Tibial nerve (tissue), 4 donors: ENCODE results near the gene REPS1. TPM values are rescaled to one million over a fixed set of nuclear protein-coding genes. Genes with fewer than 3 reads are reported as not detected.

Source experiments
- DNase-seq, 2 donors: peaks; one replicate each; pipeline ENCODE4 v3.0.0-alpha.2; 2019; ENCODE audit warnings: low spot score in 2 of 2
- H3K27ac ChIP-seq, 4 donors: fragments of 200-600 bp; sonication (generic) in 3 of 4; one replicate each; pipeline ENCODE4 v1.5.1; 2017 to 2019; ENCODE audit warnings: mild to moderate bottlenecking in 1 of 4
- H3K27me3 ChIP-seq, 2 donors: fragments of 200-600 bp; sonication (generic) in 1 of 2; one replicate each; pipeline versions ENCODE4 v1.5.1 to v1.6.0; 2017 to 2019
- H3K36me3 ChIP-seq, 3 donors: fragments of 200-600 bp; sonication (generic); one replicate each; pipeline ENCODE4 v1.5.1; 2018 to 2019
- H3K4me1 ChIP-seq, 4 donors: fragments of 200-600 bp; sonication (generic) in 3 of 4; one replicate each; pipeline ENCODE4 v1.5.1; 2017 to 2019
- H3K4me3 ChIP-seq, 4 donors: fragments of 200-600 bp; sonication (generic) in 3 of 4; one replicate each; pipeline ENCODE4 v1.5.1; 2017 to 2019; ENCODE audit warnings: mild to moderate bottlenecking in 1 of 4, moderate library complexity in 1 of 4
- H3K9me3 ChIP-seq, 4 donors: fragments of 200-600 bp; sonication (generic) in 3 of 4; one replicate each; pipeline ENCODE4 v1.5.1; 2017 to 2019
- EP300 ChIP-seq, 2 donors: sonication (generic); formaldehyde crosslinking; IDR thresholded peaks; one replicate each; pipeline ENCODE4 v1.6.1; 2017; ENCODE audit warnings: antibody characterized with exemption in 2 of 2, mild to moderate bottlenecking in 1 of 2
- POLR2A ChIP-seq, 2 donors: fragments of 450-650 bp; IDR thresholded peaks; one replicate each; pipeline ENCODE4 v1.6.1; 2017; ENCODE audit warnings: antibody characterized with exemption in 2 of 2, mild to moderate bottlenecking in 2 of 2, moderate library complexity in 2 of 2
- WGBS, 2 donors: methylation state at CpG; one replicate each; pipeline ENCODE4 v1.1.5; 2018; 5-methylcytosine and 5-hydroxymethylcytosine counted together
- total RNA-seq, 4 donors: library from RNA; depleted of rRNA; stranded (reverse); fragments of >200 nt; gene quantifications; one replicate each; pipeline ENCODE4 v1.1.0, GENCODE V29; 2016
- TF ChIP-seq, protein P1 (sequence below), 5 experiments: fragments of 200-600 bp in 3 of 5; fragments of 450-650 bp in 2 of 5; sonication (generic) in 3 of 5; IDR thresholded peaks; one replicate each; pipeline ENCODE4 v1.5.1; 2016 to 2019; ENCODE audit warnings: antibody characterized with exemption in 5 of 5, mild to moderate bottlenecking in 3 of 5, moderate library complexity in 2 of 5

REPS1 gene
- total RNA-seq, 4 donors from 2014 or later, result 31.0 to 66.0 (median 50.6) TPM

DNA sequence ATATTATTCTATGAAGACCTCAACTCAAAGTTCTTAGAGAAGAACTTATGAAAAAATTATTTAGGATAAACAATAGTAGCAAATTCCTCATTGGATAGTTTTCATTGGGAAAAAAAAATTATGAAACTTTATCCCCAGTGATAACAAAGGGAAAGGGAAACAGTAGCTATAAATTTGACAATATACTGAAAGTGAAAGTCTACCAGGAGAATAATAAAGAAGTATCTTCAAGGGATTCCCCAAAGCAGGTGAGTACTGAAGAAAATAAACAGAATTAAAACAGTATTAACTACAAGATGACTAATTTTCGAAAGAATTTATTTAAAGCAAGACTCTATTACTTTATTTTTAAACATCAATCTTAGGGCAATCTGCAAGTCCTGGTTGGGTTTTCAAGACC, 56.4 kb downstream of the REPS1 start:
- Histone ChIP-seq H3K27ac (no peak overlapping the region), H3K4me1 (no peaks in the 10 kb centered on the region), H3K27me3 (no peaks in the 10 kb centered on the region), H3K36me3 (peaks cover 0 to 28% (median 0%) of the 10 kb centered on the region in 3 donors), H3K9me3 (no peaks in the 10 kb centered on the region), H3K4me3 (no peak overlapping the region)
- whole genome bisulfite sequencing, 2 donors, result 91 to 96% methylated on average over 1 of the region's 1 CpG
- no peak for DNase-seq
- no peak for TF ChIP-seq POLR2A (IDR thresholded peaks at IDR 0.05)
- TF ChIP-seq EP300 (IDR thresholded peaks at IDR 0.05), result no peak
- TF ChIP-seq, protein P1, sequence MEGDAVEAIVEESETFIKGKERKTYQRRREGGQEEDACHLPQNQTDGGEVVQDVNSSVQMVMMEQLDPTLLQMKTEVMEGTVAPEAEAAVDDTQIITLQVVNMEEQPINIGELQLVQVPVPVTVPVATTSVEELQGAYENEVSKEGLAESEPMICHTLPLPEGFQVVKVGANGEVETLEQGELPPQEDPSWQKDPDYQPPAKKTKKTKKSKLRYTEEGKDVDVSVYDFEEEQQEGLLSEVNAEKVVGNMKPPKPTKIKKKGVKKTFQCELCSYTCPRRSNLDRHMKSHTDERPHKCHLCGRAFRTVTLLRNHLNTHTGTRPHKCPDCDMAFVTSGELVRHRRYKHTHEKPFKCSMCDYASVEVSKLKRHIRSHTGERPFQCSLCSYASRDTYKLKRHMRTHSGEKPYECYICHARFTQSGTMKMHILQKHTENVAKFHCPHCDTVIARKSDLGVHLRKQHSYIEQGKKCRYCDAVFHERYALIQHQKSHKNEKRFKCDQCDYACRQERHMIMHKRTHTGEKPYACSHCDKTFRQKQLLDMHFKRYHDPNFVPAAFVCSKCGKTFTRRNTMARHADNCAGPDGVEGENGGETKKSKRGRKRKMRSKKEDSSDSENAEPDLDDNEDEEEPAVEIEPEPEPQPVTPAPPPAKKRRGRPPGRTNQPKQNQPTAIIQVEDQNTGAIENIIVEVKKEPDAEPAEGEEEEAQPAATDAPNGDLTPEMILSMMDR (IDR thresholded peaks at IDR 0.05), result no peak

DNA sequence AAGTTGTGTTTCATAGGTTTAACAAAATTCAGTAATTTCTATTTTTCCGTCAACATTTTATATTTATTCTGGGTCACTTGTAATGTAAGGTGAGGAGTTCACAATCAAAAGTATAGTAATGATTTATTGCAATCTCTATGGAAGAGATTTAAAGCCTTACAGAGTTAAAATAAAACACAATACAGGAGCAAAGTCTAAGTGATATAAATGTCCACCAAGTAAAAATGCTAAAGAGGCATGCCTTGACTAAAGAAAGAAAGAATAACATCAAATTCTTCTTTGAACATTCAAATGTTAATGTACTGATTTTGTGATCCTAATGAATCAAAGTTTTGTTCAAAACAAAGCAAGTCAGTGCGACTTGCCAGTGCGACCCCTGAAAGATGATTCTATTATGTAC, 61.5 kb downstream of the REPS1 start:
- Histone ChIP-seq H3K9me3 (no peaks in the 10 kb centered on the region), H3K36me3 (peaks cover 0 to 19% (median 0%) of the 10 kb centered on the region in 3 donors), H3K4me3 (no peak overlapping the region), H3K4me1 (no peaks in the 10 kb centered on the region), H3K27ac (no peak overlapping the region), H3K27me3 (no peaks in the 10 kb centered on the region)
- WGBS, 2 donors, result 58 to 65% methylated on average over 3 of the region's 3 CpGs
- TF ChIP-seq POLR2A (IDR thresholded peaks at IDR 0.05) (no peak), EP300 (IDR thresholded peaks at IDR 0.05) (no peak)
- TF ChIP-seq, protein P1 (IDR thresholded peaks at IDR 0.05), result no peak
- no peak for DNase-seq

DNA sequence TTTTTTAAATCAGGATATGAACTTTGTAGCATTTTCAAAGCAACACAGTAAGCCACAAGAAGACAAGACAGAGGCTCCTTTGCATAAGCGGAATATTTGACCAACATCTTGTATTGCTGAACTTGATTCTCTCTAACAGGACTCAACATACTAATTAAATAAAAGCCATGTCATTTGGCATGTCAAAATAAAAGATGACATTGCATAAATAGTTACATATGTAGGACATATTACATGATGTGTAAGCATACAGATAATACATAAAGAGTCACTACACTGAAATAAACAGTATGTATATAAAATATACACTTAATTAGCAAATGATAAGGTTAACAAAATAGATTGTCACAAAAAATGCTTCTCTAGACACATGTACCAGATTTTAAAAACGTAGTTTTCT, 62.2 kb downstream of the REPS1 start:
- no peak overlapping the region for H3K4me3 ChIP-seq
- H3K4me1 ChIP-seq, result no peaks in the 10 kb centered on the region
- no peaks in the 10 kb centered on the region for H3K27me3 ChIP-seq
- H3K27ac ChIP-seq, result no peak overlapping the region
- H3K36me3 ChIP-seq, result peaks cover 0 to 19% (median 0%) of the 10 kb centered on the region in 3 donors
- H3K9me3 ChIP-seq, result no peaks in the 10 kb centered on the region
- 82 to 91% methylated on average over 2 of the region's 2 CpGs for WGBS, 2 donors
- no peak for DNase-seq
- no peak for TF ChIP-seq EP300 (IDR thresholded peaks at IDR 0.05)

DNA sequence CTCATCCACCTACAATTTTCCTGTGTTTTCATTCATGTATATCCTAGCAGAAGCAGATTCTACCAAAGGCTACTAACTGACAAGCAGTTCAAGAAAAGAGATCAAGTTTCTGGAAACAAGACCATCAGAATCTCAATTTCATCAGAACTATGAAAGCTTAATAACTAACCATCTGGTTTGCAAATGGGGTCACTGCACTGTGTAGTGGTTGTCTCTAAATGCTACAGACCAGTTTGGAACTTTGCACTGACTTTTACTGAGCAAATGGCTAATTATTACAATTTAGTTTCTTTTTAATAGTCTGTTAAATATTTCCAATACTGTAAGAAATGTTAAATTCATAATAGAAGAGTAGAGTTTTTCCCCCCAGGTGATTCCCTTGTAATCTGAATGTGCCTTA, 64.5 kb downstream of the REPS1 start:
- no peak for DNase-seq
- Histone ChIP-seq H3K36me3 (peaks cover 0 to 26% (median 0%) of the 10 kb centered on the region in 3 donors), H3K4me1 (no peaks in the 10 kb centered on the region), H3K9me3 (no peaks in the 10 kb centered on the region), H3K27ac (no peak overlapping the region), H3K27me3 (no peaks in the 10 kb centered on the region), H3K4me3 (no peak overlapping the region)
- no peak for TF ChIP-seq EP300 (IDR thresholded peaks at IDR 0.05)
- TF ChIP-seq, protein P1 (IDR thresholded peaks at IDR 0.05), result no peak
- TF ChIP-seq POLR2A (IDR thresholded peaks at IDR 0.05), result no peak

DNA sequence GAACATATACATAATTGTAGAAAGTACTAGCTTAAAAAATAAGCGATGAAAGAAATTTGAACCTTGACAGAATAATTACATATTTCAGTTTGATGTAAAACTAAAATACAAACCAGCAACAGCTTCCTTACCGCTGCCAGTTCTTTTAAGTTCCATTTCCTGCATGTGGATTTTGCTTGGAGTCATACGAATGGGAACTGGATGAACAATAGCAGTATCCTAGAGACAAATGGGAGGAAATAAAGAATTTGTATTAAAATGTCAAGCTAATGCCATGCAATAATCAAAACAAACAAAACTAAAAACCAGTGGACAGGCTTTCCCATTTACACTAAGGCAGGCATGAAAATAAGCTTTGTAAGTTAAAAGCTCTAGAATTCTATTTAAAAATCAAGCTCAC, 67.1 kb downstream of the REPS1 start:
- H3K36me3 ChIP-seq, result peaks cover 0 to 39% (median 3%) of the 10 kb centered on the region in 3 donors
- no peak overlapping the region for H3K4me3 ChIP-seq
- H3K9me3 ChIP-seq, result no peaks in the 10 kb centered on the region
- no peaks in the 10 kb centered on the region for H3K27me3 ChIP-seq
- no peaks in the 10 kb centered on the region for H3K4me1 ChIP-seq
- 83 to 86% methylated on average over 3 of the region's 3 CpGs for WGBS, 2 donors
- DNase-seq, result no peak
- TF ChIP-seq, protein P1 (IDR thresholded peaks at IDR 0.05), result no peak
- TF ChIP-seq EP300 (IDR thresholded peaks at IDR 0.05) (no peak), POLR2A (IDR thresholded peaks at IDR 0.05) (no peak)
- H3K27ac ChIP-seq, result no peak overlapping the region

DNA sequence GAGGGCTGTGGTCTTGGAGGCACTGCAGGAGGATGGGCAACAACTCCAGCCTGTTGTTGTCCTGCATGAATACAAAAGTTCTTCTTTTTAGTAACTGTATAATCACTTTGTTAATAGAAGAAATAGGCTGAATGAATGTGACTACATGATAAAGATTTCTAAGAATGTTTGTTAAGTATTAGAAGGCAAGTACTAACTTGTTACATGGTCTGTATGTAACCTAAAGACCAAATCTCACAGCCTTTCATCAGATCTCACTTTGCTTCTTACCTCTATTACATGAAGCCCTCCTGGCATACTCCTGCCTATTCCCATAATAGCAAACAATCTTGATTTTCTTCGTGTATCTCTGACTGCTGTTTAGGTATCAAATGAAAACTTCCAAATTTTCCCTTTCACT, 73.4 kb downstream of the REPS1 start:
- TF ChIP-seq POLR2A (IDR thresholded peaks at IDR 0.05), result no peak
- TF ChIP-seq, protein P1 (IDR thresholded peaks at IDR 0.05), result no peak
- no peak for TF ChIP-seq EP300 (IDR thresholded peaks at IDR 0.05)
- no peaks in the 10 kb centered on the region for H3K27me3 ChIP-seq
- WGBS, 2 donors, result 89% methylated on average over 1 of the region's 1 CpG
- H3K9me3 ChIP-seq, result no peaks in the 10 kb centered on the region
- no peak for DNase-seq
- no peak overlapping the region for H3K4me3 ChIP-seq
- no peaks in the 10 kb centered on the region for H3K4me1 ChIP-seq
- H3K36me3 ChIP-seq, result peaks cover 0 to 95% (median 3%) of the 10 kb centered on the region in 3 donors
- no peak overlapping the region for H3K27ac ChIP-seq
